K562 (cell line): ENCODE measurements around the gene DNASE1L2. TPM values are rescaled to one million over a fixed set of nuclear protein-coding genes. Genes with fewer than 3 reads are reported as not detected.

Experiments used
- ATAC-seq: fragments of 200-7000 bp; cut with Tn5 transposase; 3 replicates; pipeline ENCODE4 v1.9.1; 2020; ENCODE audit warnings: moderate library complexity
- BruUV-seq: library from RNA; stranded (reverse); fragments of 400-500 nt; replicated peaks from 2 replicates; lab custom pipeline; 2021; lab: Mats Ljungman, UMichigan
- CTCF ChIA-PET: fragments of 300-600 bp; formaldehyde crosslinking; extraction: SDS; loops from one replicate; lab custom pipeline; 2021; ENCODE audit warnings: low intra/inter-chr PET ratio; lab: Yijun Ruan, JAX
- POLR2A ChIA-PET: fragments of 300-600, 350-650 bp; sonication (Branson Sonifier 250); formaldehyde crosslinking; extraction: SDS; loops from one replicate; lab custom pipeline; 2021; ENCODE audit warnings: antibody characterized with exemption, inconsistent platforms; lab: Yijun Ruan, JAX
- DNase-seq, 4 experiments: peaks; one replicate each; pipeline versions ENCODE4 v3.0.0 to v3.0.0-alpha.2; 2011 to 2018; ENCODE audit warnings: low spot score in 3 of 4, mixed read lengths in 3 of 4; ENCODE audit errors: extremely low read depth in 1 of 4
- FAIRE-seq: peaks from 2 replicates; lab custom pipeline; 2011; peaks lifted over from hg19 to GRCh38; lab: Jason Lieb, UNC
- H2AFZ ChIP-seq: 2 replicates; pipeline ENCODE4 v1.6.0; 2011; ENCODE audit warnings: low read depth, low read length, control low read depth, inconsistent platforms
- H3K27ac ChIP-seq: fragments of 200-600 bp; 3 replicates; pipeline ENCODE4 v1.8.0; 2011; ENCODE audit warnings: low read depth, mild to moderate bottlenecking, control low read depth, inconsistent platforms, low read length, moderate library complexity, mixed read lengths; ENCODE audit errors: extremely low read depth
- H3K27me3 ChIP-seq, 2 experiments: fragments of 300-600 bp in 1 of 2; 2 replicates in 1 of 2; 3 replicates in 1 of 2; pipeline versions ENCODE4 v1.6.0 to v1.8.0; 2011; ENCODE audit warnings: inconsistent platforms in 2 of 2, low read length in 2 of 2, mild to moderate bottlenecking in 1 of 2, mixed read lengths in 1 of 2, moderate library complexity in 1 of 2; ENCODE audit not compliant: control insufficient read depth in 2 of 2, insufficient read depth in 2 of 2
- H3K36me3 ChIP-seq: fragments of 300-600 bp; 3 replicates; pipeline ENCODE4 v1.8.0; 2011; ENCODE audit warnings: mild to moderate bottlenecking, low read length, inconsistent platforms; ENCODE audit not compliant: control insufficient read depth, insufficient read depth
- H3K4me1 ChIP-seq, 2 experiments: fragments of 200-600 bp in 1 of 2; replicated peaks in 1 of 2; 2 replicates in 1 of 2; 3 replicates in 1 of 2; pipeline versions ENCODE4 v1.5.1 to v1.8.0; 2011; ENCODE audit warnings: inconsistent platforms in 2 of 2, low read length in 2 of 2, mild to moderate bottlenecking in 1 of 2, mixed read lengths in 1 of 2, moderate library complexity in 1 of 2; ENCODE audit not compliant: control insufficient read depth in 2 of 2, insufficient read depth in 2 of 2
- H3K4me2 ChIP-seq: 2 replicates; pipeline ENCODE4 v1.6.1; 2011; ENCODE audit warnings: low read length, control low read depth, inconsistent platforms, mixed read lengths; ENCODE audit not compliant: insufficient read depth
- H3K4me3 ChIP-seq: fragments of 200-600 bp; sonication (generic), shearing (Covaris generic); 2 replicates; pipeline ENCODE4 v1.5.1; 2016; ENCODE audit warnings: control low read depth, inconsistent platforms
- H3K79me2 ChIP-seq: fragments of 200-600 bp; 3 replicates; pipeline ENCODE4 v1.8.0; 2011; ENCODE audit warnings: low read length, inconsistent platforms; ENCODE audit not compliant: control insufficient read depth, insufficient read depth
- H3K9ac ChIP-seq, 2 experiments: 2 replicates each; pipeline versions ENCODE4 v1.6.0 to v1.6.1; 2011; ENCODE audit warnings: low read depth in 2 of 2, low read length in 2 of 2, control low read depth in 1 of 2, inconsistent platforms in 1 of 2, mild to moderate bottlenecking in 1 of 2, mixed read lengths in 1 of 2; ENCODE audit not compliant: insufficient read depth in 1 of 2
- H3K9me1 ChIP-seq: one replicate; pipeline ENCODE4 v1.6.0; 2011; ENCODE audit warnings: inconsistent platforms, mild to moderate bottlenecking, low read length, moderate library complexity; ENCODE audit not compliant: control insufficient read depth, insufficient read depth
- H3K9me3 ChIP-seq: replicated peaks from 2 replicates; pipeline ENCODE4 v1.5.1; 2011; ENCODE audit warnings: low read depth, low read length, inconsistent platforms; ENCODE audit not compliant: control insufficient read depth, insufficient read depth
- H4K20me1 ChIP-seq: replicated peaks from 2 replicates; pipeline ENCODE4 v1.6.1; 2011; ENCODE audit warnings: low read length, inconsistent platforms, mixed read lengths; ENCODE audit not compliant: control insufficient read depth, insufficient read depth
- CHCHD3 ChIP-seq: fragments of 250-450 bp; sonication (Bioruptor Pico); IDR thresholded peaks from 2 replicates; pipeline ENCODE4 v2.1.2; 2022; ENCODE audit warnings: mild to moderate bottlenecking
- HNRNPLL ChIP-seq: fragments of 200-400 bp; formaldehyde crosslinking; IDR thresholded peaks from 2 replicates; pipeline ENCODE4 v1.6.1; 2017; ENCODE audit warnings: low read length, low read depth, mild to moderate bottlenecking; ENCODE audit not compliant: poor library complexity, severe bottlenecking
- HSF4 ChIP-seq: fragments of 250-450 bp; sonication (Bioruptor Pico); IDR thresholded peaks from 2 replicates; pipeline ENCODE4 v2.1.2; 2022; ENCODE audit warnings: mild to moderate bottlenecking, moderate library complexity, borderline replicate concordance
- JUND ChIP-seq, 2 experiments: IDR thresholded peaks; 2 replicates in 1 of 2; 3 replicates in 1 of 2; pipeline ENCODE4 v1.6.1; 2011; ENCODE audit warnings: borderline replicate concordance in 2 of 2, low read depth in 2 of 2, low read length in 2 of 2, improper control_type of control experiment in 1 of 2, missing biosample characterization in 1 of 2, missing genetic modification characterization in 1 of 2, missing genetic modification reagents in 1 of 2
- LEF1 ChIP-seq: fragments of 450-650 bp; IDR thresholded peaks from 2 replicates; pipeline ENCODE4 v1.6.1; 2016; ENCODE audit warnings: mild to moderate bottlenecking
- NELFE ChIP-seq: IDR thresholded peaks from 2 replicates; pipeline ENCODE4 v1.6.1; 2011; ENCODE audit warnings: mild to moderate bottlenecking; ENCODE audit not compliant: insufficient read depth, insufficient read length
- PHF21A ChIP-seq: fragments of 450-650 bp; IDR thresholded peaks from 2 replicates; pipeline ENCODE4 v1.6.1; 2017; ENCODE audit warnings: low read depth, borderline replicate concordance
- RBFOX2 ChIP-seq: fragments of 200-400 bp; formaldehyde crosslinking; IDR thresholded peaks from 2 replicates; pipeline ENCODE4 v1.6.1; 2017; ENCODE audit warnings: low read depth, mild to moderate bottlenecking, low read length, moderate library complexity
- RCOR1 ChIP-seq, 2 experiments: IDR thresholded peaks; 2 replicates each; pipeline ENCODE4 v1.6.1; 2012; ENCODE audit warnings: low read depth in 2 of 2, low read length in 2 of 2, borderline replicate concordance in 1 of 2, improper control_type of control experiment in 1 of 2
- RNF2 ChIP-seq: sonication (generic); IDR thresholded peaks from 2 replicates; pipeline ENCODE4 v1.6.1; 2016
- TOE1 ChIP-seq, 2 experiments: fragments of 450-650 bp in 1 of 2; sonication (generic) in 1 of 2; formaldehyde crosslinking in 1 of 2; IDR thresholded peaks; 2 replicates each; pipeline versions ENCODE4 v1.7.1 to v1.8.0; 2016 to 2022; ENCODE audit warnings: borderline replicate concordance in 2 of 2, mild to moderate bottlenecking in 2 of 2, antibody characterized with exemption in 1 of 2, inconsistent platforms in 1 of 2, low read depth in 1 of 2, missing genetic modification reagents in 1 of 2, moderate library complexity in 1 of 2
- ZFP36 ChIP-seq: fragments of 150-350 bp; IDR thresholded peaks from 2 replicates; pipeline ENCODE4 v1.6.1; 2018; ENCODE audit warnings: low read length, low read depth; ENCODE audit not compliant: partially characterized antibody
- ZNF277 ChIP-seq: fragments of 250-450 bp; sonication (Bioruptor Pico); IDR thresholded peaks from 2 replicates; pipeline ENCODE4 v1.8.0; 2022; ENCODE audit warnings: inconsistent platforms, mild to moderate bottlenecking, moderate library complexity, borderline replicate concordance
- ZNF699 ChIP-seq: fragments of 250-450 bp; sonication (Bioruptor Pico); IDR thresholded peaks from 2 replicates; pipeline ENCODE4 v1.8.0; 2021; ENCODE audit warnings: mild to moderate bottlenecking, moderate library complexity; ENCODE audit not compliant: insufficient replicate concordance
- WGBS: fragments of 100-300 bp; shearing (Covaris generic); methylation state at CpG from one replicate; pipeline ENCODE4 v1.1.6; 2016; ENCODE audit warnings: low coverage, mixed read lengths; ENCODE audit not compliant: insufficient coverage; ENCODE audit errors: missing lambda C conversion rate; 5-methylcytosine and 5-hydroxymethylcytosine counted together
- in situ Hi-C: fragments of 300-500 bp; cut with MboI; formaldehyde crosslinking; loops from 4 replicates; pipeline ENCODE4 v1.15.0; 2018; ENCODE audit warnings: inconsistent platforms, mixed read lengths
- intact Hi-C: fragments of 100-400 bp; cut with micrococcal nuclease; formaldehyde crosslinking; loops from 2 replicates; pipeline ENCODE4 v1.14.2; 2022
- polyA plus RNA-seq, 8 experiments: library from polyadenylated mRNA; depleted of rRNA in 4 of 8; stranded (reverse) in 5 of 8; unstranded in 3 of 8; fragments of >200 nt; fragmentation: Nextera tagmentation in 2 of 8; fragmentation: Illumina TruSeq in 1 of 8; extraction: Ambion mirVana in 2 of 8; extraction: Trizol in 1 of 8; gene quantifications; 2 replicates each; pipeline versions ENCODE4 v1.2.1 to v1.2.3, GENCODE V29; 2011 to 2014; ENCODE audit warnings: inconsistent platforms in 1 of 8, missing spikeins in 1 of 8
- total RNA-seq, 7 experiments: library from RNA; depleted of rRNA in 6 of 7; stranded (reverse); fragments of >200 nt in 6 of 7; fragmentation: Illumina TruSeq in 2 of 7; extraction: Trizol in 2 of 7; gene quantifications; 2 replicates each; pipeline versions ENCODE4 v1.2.1 to v1.2.3, GENCODE V29; 2011 to 2021; ENCODE audit warnings: low replicate concordance in 1 of 7
- TF ChIP-seq, protein P1 (sequence below): sonication (generic); formaldehyde crosslinking; IDR thresholded peaks from 2 replicates; pipeline ENCODE4 v1.8.0; 2023; ENCODE audit warnings: missing genetic modification reagents, mild to moderate bottlenecking, borderline replicate concordance

DNASE1L2 gene
- total and polyA plus RNA-seq, 9 of the 15 experiments (the other 6 are each of a cell fraction or from before 2014, with no cell fraction given): 0.08 to 2.7 (median 1.7) TPM; not detected in 1

DNA sequence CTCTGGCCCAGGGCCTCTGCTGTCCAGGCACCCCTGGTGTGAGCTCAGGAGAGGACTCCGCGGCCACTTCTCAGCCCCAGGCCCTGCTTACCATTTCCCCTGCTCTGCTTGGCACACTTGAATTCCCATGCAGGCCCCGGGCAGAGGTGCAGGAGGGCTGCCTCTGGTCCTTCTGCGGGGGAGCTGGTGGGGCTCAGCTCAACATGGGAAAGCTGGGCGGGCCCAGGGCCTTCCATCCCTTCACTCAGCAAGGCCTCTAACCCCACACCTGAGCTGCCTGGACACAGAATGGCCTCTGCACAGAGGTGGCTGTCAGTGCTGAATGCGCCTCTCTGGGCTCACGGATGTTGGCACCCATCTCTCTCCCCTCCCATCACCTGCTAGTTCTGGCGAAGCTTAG lies 44.2 kb downstream of the DNASE1L2 start:
- DNase-seq: no peak
- FAIRE-seq: no peak
- no peaks in the 10 kb centered on the region for H3K9me3 ChIP-seq
- intact Hi-C loops (no loop called here), in situ Hi-C loops (no loop called here)
- no peaks in the 10 kb centered on the region for H4K20me1 ChIP-seq
- H3K4me3 ChIP-seq: no peak overlapping the region
- no peak overlapping the region for H2AFZ ChIP-seq
- no peaks in the 10 kb centered on the region for H3K27me3 ChIP-seq
- no peak for TF ChIP-seq NELFE
- no peak for TF ChIP-seq ZFP36
- TF ChIP-seq JUND (IDR thresholded peaks at IDR 0.05; ENCODE audit: borderline replicate concordance, low read depth, low read length): no peak
- no peak for TF ChIP-seq JUND (tag; IDR thresholded peaks at IDR 0.05; ENCODE audit: borderline replicate concordance, low read depth, low read length)
- TF ChIP-seq LEF1: no peak
- no peak for TF ChIP-seq TOE1 (IDR thresholded peaks at IDR 0.05; ENCODE audit: borderline replicate concordance)
- TF ChIP-seq TOE1 (CRISPR knock-in tag; IDR thresholded peaks at IDR 0.05; ENCODE audit: borderline replicate concordance, low read depth): no peak
- no peak for TF ChIP-seq PHF21A
- TF ChIP-seq ZNF277 (CRISPR knock-in tag): no peak
- no peak for TF ChIP-seq RBFOX2
- no peak for TF ChIP-seq RNF2
- TF ChIP-seq HSF4 (CRISPR knock-in tag): no peak
- TF ChIP-seq RCOR1 (IDR thresholded peaks at IDR 0.05; ENCODE audit: borderline replicate concordance in 1 of 2, low read depth in 2 of 2, low read length in 2 of 2): no peak
- no peak for TF ChIP-seq ZNF699
- no peak for TF ChIP-seq HNRNPLL
- no peak for TF ChIP-seq CHCHD3
- TF ChIP-seq, protein P1, sequence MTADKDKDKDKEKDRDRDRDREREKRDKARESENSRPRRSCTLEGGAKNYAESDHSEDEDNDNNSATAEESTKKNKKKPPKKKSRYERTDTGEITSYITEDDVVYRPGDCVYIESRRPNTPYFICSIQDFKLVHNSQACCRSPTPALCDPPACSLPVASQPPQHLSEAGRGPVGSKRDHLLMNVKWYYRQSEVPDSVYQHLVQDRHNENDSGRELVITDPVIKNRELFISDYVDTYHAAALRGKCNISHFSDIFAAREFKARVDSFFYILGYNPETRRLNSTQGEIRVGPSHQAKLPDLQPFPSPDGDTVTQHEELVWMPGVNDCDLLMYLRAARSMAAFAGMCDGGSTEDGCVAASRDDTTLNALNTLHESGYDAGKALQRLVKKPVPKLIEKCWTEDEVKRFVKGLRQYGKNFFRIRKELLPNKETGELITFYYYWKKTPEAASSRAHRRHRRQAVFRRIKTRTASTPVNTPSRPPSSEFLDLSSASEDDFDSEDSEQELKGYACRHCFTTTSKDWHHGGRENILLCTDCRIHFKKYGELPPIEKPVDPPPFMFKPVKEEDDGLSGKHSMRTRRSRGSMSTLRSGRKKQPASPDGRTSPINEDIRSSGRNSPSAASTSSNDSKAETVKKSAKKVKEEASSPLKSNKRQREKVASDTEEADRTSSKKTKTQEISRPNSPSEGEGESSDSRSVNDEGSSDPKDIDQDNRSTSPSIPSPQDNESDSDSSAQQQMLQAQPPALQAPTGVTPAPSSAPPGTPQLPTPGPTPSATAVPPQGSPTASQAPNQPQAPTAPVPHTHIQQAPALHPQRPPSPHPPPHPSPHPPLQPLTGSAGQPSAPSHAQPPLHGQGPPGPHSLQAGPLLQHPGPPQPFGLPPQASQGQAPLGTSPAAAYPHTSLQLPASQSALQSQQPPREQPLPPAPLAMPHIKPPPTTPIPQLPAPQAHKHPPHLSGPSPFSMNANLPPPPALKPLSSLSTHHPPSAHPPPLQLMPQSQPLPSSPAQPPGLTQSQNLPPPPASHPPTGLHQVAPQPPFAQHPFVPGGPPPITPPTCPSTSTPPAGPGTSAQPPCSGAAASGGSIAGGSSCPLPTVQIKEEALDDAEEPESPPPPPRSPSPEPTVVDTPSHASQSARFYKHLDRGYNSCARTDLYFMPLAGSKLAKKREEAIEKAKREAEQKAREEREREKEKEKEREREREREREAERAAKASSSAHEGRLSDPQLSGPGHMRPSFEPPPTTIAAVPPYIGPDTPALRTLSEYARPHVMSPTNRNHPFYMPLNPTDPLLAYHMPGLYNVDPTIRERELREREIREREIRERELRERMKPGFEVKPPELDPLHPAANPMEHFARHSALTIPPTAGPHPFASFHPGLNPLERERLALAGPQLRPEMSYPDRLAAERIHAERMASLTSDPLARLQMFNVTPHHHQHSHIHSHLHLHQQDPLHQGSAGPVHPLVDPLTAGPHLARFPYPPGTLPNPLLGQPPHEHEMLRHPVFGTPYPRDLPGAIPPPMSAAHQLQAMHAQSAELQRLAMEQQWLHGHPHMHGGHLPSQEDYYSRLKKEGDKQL (CRISPR knock-in tag): no peak
- H3K4me2 ChIP-seq: no peak overlapping the region
- ATAC-seq: no peak
- H3K27ac ChIP-seq: no peak overlapping the region
- no peaks in the 10 kb centered on the region for H3K79me2 ChIP-seq
- 90% methylated on average over 7 of the region's 8 CpGs for WGBS
- no peaks in the 10 kb centered on the region for H3K9me1 ChIP-seq
- H3K36me3 ChIP-seq: peaks cover 62% of the 10 kb centered on the region; the same call in 2 of the 3 replicates
- ChIA-PET CTCF (no interaction called here), POLR2A (interaction anchor here (0.9 to 1.5 kb wide), 4 partner anchors 9 to 293 kb away, joined by 3 to 6 read pairs (median 4); no protein-coding TSS in a partner anchor)
- BruUV-seq: no TSS peak
- peaks cover 0 to 30% of the 10 kb centered on the region in 2 experiments; a peak in 1 of 5 replicates for H3K4me1 ChIP-seq
- no peak overlapping the region for H3K9ac ChIP-seq
